Motor neuron (in vitro differentiated cells): ENCODE results near the gene ADD1. TPM values are rescaled to one million over a fixed set of nuclear protein-coding genes. Genes with fewer than 3 reads are reported as not detected.
A peak's percentile ranks its signal among the peaks of the same experiment; 100 is the strongest.

Experiments used
- ATAC-seq, 8 experiments: fragments of 200-7000 bp; cut with Tn5 transposase; replicated peaks in 6 of 8; 2 replicates each; pipeline ENCODE4 v1.8.0; 2021; ENCODE audit warnings: mild to moderate bottlenecking in 8 of 8, moderate library complexity in 8 of 8
- H3K27ac ChIP-seq, 2 donors: fragments of 250-450 bp; sonication (Bioruptor Pico); 2 replicates each; pipeline ENCODE4 v1.9.0; 2021; ENCODE audit warnings: antibody characterized with exemption in 2 of 2, mild to moderate bottlenecking in 2 of 2, moderate library complexity in 1 of 2
- H3K4me1 ChIP-seq, 2 donors: fragments of 250-450 bp; sonication (Bioruptor Pico); replicated peaks in 1 of 2; 2 replicates each; pipeline ENCODE4 v1.6.1; 2021; ENCODE audit warnings: antibody characterized with exemption in 2 of 2, mild to moderate bottlenecking in 2 of 2, moderate library complexity in 1 of 2
- H3K4me3 ChIP-seq, 5 donors: fragments of 250-450 bp; sonication (Bioruptor Pico); 2 replicates each; pipeline ENCODE4 v1.9.0; 2021; ENCODE audit warnings: antibody characterized with exemption in 5 of 5, mild to moderate bottlenecking in 5 of 5, moderate library complexity in 4 of 5
- WGBS, 10 experiments: fragments of 450-650 bp; shearing (Covaris generic); methylation state at CpG; one replicate each; pipeline ENCODE4 v1.0.0; 2022; 5-methylcytosine and 5-hydroxymethylcytosine counted together
- in situ Hi-C, 9 experiments: fragments of 400-800 bp; cut with MboI; loops; one replicate each; pipeline ENCODE4 v1.15.0; 2021; ENCODE audit warnings: low sequenced_read_pairs in 9 of 9, low pct_unique_long_range_greater_than_20kb in 2 of 9; ENCODE audit not compliant: unreplicated experiment in 9 of 9
- total RNA-seq, 8 experiments: library from RNA; unstranded; fragments of 300-600 nt; gene quantifications; 2 replicates each; pipeline versions ENCODE4 v1.2.3 to v1.2.4, GENCODE V29; 2022

The ADD1 gene
- total RNA-seq, 8 experiments from 2014 or later: 104 to 214 (median 136) TPM

DNA sequence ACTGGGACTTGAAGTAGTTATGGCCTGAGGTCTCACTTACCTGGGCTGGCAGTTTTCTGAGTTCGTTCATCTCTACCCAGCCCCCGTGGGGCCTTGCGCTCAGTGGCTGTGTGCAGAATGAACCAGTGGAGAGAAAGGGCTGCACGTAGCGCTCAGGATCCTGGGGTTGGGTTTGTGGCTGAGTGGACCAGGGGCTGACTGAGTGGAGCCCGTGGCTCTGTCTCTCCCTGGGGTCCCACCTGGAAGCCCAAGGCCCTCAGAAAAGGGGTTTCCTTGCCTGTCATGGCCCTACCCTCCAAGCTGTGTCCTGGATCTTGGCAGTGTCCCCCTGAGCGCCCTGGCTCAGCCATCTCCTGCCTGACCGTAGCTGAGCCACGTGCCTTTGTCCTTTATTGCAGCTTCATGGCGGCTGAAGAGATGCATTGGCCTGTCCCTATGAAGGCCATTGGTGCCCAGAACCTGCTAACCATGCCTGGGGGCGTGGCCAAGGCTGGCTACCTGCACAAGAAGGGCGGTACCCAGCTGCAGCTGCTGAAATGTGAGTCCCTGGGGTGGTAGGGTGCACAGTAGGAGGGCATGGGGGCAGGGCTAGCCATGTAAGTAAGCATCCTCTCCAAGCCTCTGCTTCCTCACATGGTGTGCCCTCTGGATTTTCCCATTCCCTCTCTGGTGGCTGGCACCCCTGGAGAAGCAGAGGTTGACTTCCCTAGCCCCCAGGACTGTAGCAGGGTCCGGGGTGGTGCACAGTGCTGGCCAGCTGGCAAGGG, 23.2 kb upstream of the ADD1 start:
- Histone ChIP-seq H3K4me3 (no peak overlapping the region), H3K4me1 (peaks cover 0 to 10% of the 10 kb centered on the region in 2 donors), H3K27ac (no peak overlapping the region)
- no peak for ATAC-seq
- 80 to 100% (median 88%) methylated on average over 1 to 7 of the region's 13 CpGs; no CpG with 5 or more reads in 4 of the 10 experiments for WGBS, 10 experiments
- in situ Hi-C loops: no loop called here

DNA sequence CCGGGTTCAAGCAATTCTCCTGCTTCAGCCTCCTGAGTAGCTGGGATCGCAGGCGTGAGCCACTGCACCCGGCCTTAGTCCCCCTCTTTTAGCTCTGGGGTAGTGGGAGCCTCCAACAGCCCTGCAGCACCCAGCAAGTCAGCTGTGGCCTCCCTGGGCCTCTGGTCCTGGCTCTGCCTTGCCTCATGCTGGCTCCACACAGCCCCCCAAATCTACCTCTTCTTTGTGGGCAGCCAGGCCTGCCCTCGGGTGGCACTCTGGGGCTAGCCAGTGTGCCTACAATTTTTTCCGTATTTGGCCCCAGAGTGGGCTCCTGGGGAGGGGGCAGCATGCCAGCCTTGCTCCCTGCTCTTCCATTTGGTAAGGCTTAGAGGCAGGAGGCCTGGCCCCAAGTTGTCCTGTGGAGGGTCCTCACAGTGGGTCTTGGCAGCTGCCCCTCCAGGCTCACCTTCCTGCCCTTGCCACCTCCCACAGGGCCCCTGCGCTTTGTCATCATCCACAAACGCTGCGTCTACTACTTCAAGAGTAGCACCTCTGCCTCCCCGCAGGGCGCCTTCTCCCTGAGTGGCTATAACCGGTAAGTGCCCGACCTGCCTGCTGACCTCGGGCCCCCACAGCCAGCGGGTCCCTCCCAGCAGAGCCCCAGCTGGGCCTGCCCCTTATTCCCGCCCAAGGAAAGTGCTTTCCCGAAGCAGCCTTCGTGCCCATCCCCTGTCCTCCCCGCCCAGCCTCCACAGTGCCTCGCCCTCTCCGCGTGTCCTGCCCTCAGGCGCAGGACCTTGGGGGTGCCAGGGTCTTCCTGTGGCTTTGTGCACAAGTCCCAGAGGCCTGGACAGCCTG, 21.0 kb upstream of the ADD1 start:
- no peak for ATAC-seq
- in situ Hi-C loops: no loop called here
- WGBS, 10 experiments: 90 to 100% (median 100%) methylated on average over 1 to 3 of the region's 23 CpGs; no CpG with 5 or more reads in 5 of the 10 experiments

GRCh38 chr4:2823301-2823670, 20.4 kb upstream of the ADD1 start:
- Histone ChIP-seq H3K4me3 (no peak overlapping the region), H3K27ac (no peak overlapping the region), H3K4me1 (peaks cover 0 to 7% of the 10 kb centered on the region in 2 donors)
- WGBS, 10 experiments: 60 to 100% (median 100%) methylated on average over 1 of the region's 4 CpGs; no CpG with 5 or more reads in 7 of the 10 experiments
- in situ Hi-C loops: no loop called here
- ATAC-seq: no peak

More for the DNA sequence above, 21.0 kb upstream of the ADD1 start:
- peaks cover 0 to 8% of the 10 kb centered on the region in 2 donors for H3K4me1 ChIP-seq
- no peak overlapping the region for H3K27ac ChIP-seq
- H3K4me3 ChIP-seq: no peak overlapping the region

DNA sequence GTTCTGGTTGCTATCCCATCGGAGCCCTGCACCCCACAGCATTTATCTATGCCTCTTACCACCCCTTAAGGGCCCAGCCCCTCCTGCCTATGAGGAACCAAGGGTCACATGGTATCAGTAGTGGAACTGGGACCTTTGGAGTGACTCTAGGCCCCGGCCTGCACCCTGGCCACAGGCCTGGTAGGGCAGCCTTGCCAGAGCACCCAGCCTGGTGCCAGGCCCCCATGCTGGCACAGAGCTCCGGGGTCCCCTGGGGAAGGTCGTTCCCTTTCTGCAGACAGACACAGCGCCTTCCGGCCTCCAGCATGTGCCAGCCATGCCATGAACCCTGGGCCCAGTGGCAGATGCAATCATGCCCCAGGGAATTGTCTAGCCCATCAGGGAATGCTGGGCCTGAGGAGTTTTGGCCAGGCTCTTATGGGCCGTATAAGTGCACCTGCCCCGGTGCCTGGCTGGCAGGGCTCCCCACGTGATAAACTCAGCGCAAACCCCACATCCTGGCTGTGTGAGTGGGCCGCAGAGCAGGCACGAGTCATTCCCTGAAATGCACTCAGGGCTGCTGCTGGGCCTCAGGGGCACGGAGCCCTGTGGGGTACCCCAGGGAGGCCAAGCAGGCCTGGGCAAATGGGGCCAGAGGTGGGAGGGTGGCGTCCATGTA, 19.8 kb upstream of the ADD1 start:
- ATAC-seq: no peak
- no peak overlapping the region for H3K27ac ChIP-seq
- in situ Hi-C loops: no loop called here
- peaks cover 0 to 7% of the 10 kb centered on the region in 2 donors for H3K4me1 ChIP-seq
- H3K4me3 ChIP-seq: no peak overlapping the region
- 40 to 100% (median 87%) methylated on average over 1 to 5 of the region's 14 CpGs; no CpG with 5 or more reads in 7 of the 10 experiments for WGBS, 10 experiments

DNA sequence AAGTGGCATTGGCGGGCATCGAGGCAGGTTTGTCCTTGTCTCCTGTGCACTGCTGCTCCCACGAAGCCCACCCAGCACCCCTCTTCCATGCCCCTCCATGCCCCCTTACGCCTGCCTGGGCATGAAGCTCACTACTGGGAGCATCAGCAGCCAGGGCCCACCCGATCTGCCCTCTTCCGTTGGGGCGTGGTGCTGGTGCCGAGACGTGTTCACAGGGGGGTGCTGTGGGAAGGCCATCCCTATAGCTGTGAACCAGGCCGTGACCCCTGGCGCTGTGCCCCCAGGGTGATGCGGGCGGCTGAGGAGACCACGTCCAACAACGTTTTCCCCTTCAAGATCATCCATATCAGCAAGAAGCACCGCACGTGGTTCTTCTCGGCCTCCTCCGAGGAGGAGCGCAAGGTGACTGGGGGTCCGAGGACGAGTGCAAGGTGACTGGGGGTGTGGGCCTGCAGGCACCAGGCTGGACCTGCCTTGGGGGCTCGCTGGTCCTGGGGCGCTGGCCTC, 19.3 kb upstream of the ADD1 start:
- in situ Hi-C loops: no loop called here
- Histone ChIP-seq H3K4me3 (no peak overlapping the region), H3K4me1 (peaks cover 0 to 4% of the 10 kb centered on the region in 2 donors), H3K27ac (no peak overlapping the region)
- 100% methylated on average over 3 of the region's 24 CpGs; no CpG with 5 or more reads in 9 of the 10 experiments for WGBS, 10 experiments
- no peak for ATAC-seq

GRCh38 chr4:2824836-2825381, 18.7 kb upstream of the ADD1 start:
- H3K4me3 ChIP-seq: no peak overlapping the region
- WGBS, 10 experiments: 82 to 100% (median 89%) methylated on average over 3 to 6 of the region's 17 CpGs; no CpG with 5 or more reads in 7 of the 10 experiments
- H3K4me1 ChIP-seq: no peaks in the 10 kb centered on the region
- in situ Hi-C loops: no loop called here
- ATAC-seq: no peak
- no peak overlapping the region for H3K27ac ChIP-seq

GRCh38 chr4:2825740-2826139, 17.9 kb upstream of the ADD1 start:
- no peak overlapping the region for H3K27ac ChIP-seq
- in situ Hi-C loops: no loop called here
- no peaks in the 10 kb centered on the region for H3K4me1 ChIP-seq
- no peak for ATAC-seq
- WGBS, 10 experiments: no CpG with 5 or more reads among the region's 13 CpGs
- H3K4me3 ChIP-seq: no peak overlapping the region

- no peak for ATAC-seq
- in situ Hi-C loops: no loop called here
- H3K4me3 ChIP-seq: no peak overlapping the region
- 82 to 100% (median 100%) methylated on average over 3 to 6 of the region's 31 CpGs; no CpG with 5 or more reads in 5 of the 10 experiments for WGBS, 10 experiments
- no peak overlapping the region for H3K27ac ChIP-seq
- no peaks in the 10 kb centered on the region for H3K4me1 ChIP-seq
Measured at GRCh38 chr4:2827071-2827873, 16.4 kb upstream of the ADD1 start.

DNA sequence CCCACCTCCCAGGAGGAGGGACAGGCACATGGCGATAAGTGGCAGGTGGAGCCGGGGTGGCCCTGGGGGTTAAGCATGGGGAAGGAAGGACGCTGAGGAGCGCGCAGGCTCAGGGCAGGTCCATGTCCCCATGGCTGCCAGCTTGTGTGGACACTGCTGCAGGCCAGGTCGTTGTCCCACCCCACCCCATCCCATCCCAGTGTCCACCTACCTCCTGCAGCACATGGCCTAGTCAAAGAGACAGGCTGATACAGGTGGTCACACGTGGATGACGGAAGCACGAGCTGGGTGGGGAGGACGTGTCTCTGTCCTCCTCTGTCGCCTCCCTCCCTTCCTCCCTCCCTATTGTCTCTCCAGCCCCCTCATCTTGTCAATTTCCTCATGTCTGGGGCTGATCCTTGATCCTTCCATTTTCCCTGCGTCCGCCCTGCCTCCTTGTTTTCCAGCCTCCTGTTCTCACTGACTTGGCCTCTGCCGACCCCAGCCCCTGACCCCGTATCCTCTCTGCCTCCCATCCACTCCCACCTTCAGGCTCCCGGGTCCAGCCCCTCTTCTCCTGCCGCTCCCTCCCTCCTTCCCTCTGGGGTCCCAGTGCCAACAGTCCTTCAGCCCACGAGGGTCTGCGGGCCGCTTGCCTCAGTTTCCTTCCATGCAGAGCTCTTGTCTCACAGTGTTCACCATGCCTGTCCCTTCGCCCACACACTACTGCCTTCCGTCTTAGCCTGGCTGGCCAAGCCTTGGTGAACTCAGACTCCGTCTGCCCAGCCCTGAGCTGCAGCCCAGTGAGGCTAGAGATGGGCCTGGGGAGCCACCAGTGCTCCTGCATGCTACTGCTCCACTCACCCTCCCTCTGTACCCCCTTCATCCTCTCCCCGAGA, 15.5 kb upstream of the ADD1 start:
- no peaks in the 10 kb centered on the region for H3K4me1 ChIP-seq
- 93 to 100% (median 100%) methylated on average over 1 to 3 of the region's 24 CpGs; no CpG with 5 or more reads in 7 of the 10 experiments for WGBS, 10 experiments
- in situ Hi-C loops: no loop called here
- H3K4me3 ChIP-seq: no peak overlapping the region
- peak in 1 of 8 experiments; percentile 10 for ATAC-seq
- H3K27ac ChIP-seq: no peak overlapping the region

DNA sequence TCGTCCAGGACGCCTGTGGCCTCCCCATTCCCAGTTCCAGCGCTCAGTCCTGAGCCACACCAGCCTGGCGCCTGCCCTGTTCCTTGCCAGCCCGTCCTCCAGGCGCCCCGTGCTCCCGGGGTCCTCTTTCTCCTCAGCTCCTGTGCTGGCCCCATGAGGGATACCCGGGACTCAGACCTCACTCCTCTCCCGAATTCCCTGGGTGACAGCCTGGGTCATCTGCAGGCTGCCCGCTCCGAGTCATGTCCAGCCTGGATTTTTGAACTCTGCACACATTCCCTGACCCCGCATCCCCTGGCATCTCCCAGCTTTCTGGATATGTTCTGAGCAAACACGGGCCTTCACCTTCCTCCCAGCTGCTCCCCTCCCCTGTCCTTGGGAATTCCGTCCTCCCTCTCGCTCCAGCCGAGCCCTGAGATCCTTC, 14.9 kb upstream of the ADD1 start:
- Histone ChIP-seq H3K4me3 (no peak overlapping the region), H3K4me1 (no peaks in the 10 kb centered on the region), H3K27ac (no peak overlapping the region)
- WGBS, 10 experiments: 76 to 100% (median 95%) methylated on average over 2 to 13 of the region's 17 CpGs; no CpG with 5 or more reads in 4 of the 10 experiments
- in situ Hi-C loops: no loop called here
- no peak for ATAC-seq

DNA sequence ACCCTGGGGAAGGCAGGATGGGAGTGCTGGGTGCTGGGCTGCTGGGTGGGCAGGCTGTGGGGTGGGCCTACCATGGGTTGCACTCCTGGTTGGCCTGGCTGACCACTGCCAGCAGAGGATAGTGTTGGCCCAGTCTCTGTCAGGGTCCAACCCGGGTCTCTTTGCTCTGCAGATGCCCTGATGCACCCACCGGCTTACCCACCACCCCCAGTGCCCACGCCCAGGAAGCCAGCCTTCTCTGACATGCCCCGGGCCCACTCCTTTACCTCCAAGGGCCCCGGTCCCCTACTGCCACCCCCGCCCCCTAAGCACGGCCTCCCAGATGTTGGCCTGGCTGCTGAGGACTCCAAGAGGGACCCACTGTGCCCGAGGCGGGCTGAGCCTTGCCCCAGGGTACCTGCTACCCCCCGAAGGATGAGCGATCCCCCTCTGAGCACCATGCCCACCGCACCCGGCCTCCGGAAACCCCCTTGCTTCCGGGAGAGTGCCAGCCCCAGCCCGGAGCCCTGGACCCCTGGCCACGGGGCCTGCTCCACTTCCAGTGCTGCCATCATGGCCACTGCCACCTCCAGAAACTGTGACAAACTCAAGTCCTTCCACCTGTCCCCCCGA, 14.2 kb upstream of the ADD1 start:
- in situ Hi-C loops: no loop called here
- ATAC-seq: no peak

More for the DNA sequence above, 14.2 kb upstream of the ADD1 start:
- Histone ChIP-seq H3K27ac (no peak overlapping the region), H3K4me1 (no peaks in the 10 kb centered on the region), H3K4me3 (no peak overlapping the region)
- WGBS, 10 experiments: no CpG with 5 or more reads among the region's 18 CpGs
